Activated B cell treated with CpG ODN at 0.5 μM for 24 hours (primary cell): Measurements from ENCODE around the gene SYT1. TPM values are rescaled to one million over a fixed set of nuclear protein-coding genes. Genes with fewer than 3 reads are reported as not detected.

Experiments used
- ATAC-seq: fragments of 200-7000 bp; cut with Tn5 transposase; one replicate; pipeline ENCODE4 v1.10.0; 2021; ENCODE audit warnings: low read depth, mild to moderate bottlenecking, moderate library complexity
- CTCF ChIA-PET: fragments of 350-600 bp; sonication (Branson Sonifier 250); formaldehyde crosslinking; loops from one replicate; lab custom pipeline; 2021; ENCODE audit warnings: antibody characterized with exemption; lab: Charles Lee
- POLR2A ChIA-PET: fragments of 350-600 bp; sonication (Branson Sonifier 250); formaldehyde crosslinking; loops from one replicate; lab custom pipeline; 2021; ENCODE audit warnings: antibody characterized with exemption; lab: Charles Lee
- DNase-seq: peaks from one replicate; pipeline ENCODE4 v3.0.0; 2022
- H3K27ac Mint-ChIP-seq: one replicate; pipeline ENCODE4 v1.8.0; 2020; ENCODE audit warnings: mixed read lengths
- H3K27me3 Mint-ChIP-seq: one replicate; pipeline ENCODE4 v1.8.0; 2021; ENCODE audit warnings: mixed read lengths
- H3K36me3 Mint-ChIP-seq: one replicate; pipeline ENCODE4 v1.8.0; 2021; ENCODE audit warnings: low read depth, mixed read lengths
- H3K4me1 Mint-ChIP-seq: one replicate; pipeline ENCODE4 v1.8.0; 2021; ENCODE audit warnings: mixed read lengths
- H3K4me3 Mint-ChIP-seq: one replicate; pipeline ENCODE4 v1.8.0; 2020; ENCODE audit warnings: mild to moderate bottlenecking, mixed read lengths
- H3K9me3 Mint-ChIP-seq: one replicate; pipeline ENCODE4 v1.8.0; 2020; ENCODE audit warnings: mixed read lengths
- CTCF ChIP-seq: fragments of 200-600 bp; IDR thresholded peaks from one replicate; pipeline ENCODE4 v1.8.0; 2022; ENCODE audit warnings: antibody characterized with exemption, mild to moderate bottlenecking
- intact Hi-C: fragments of 100-400 bp; cut with micrococcal nuclease; formaldehyde crosslinking; loops from one replicate; pipeline ENCODE4 v1.15.1; 2024
- total RNA-seq: library from RNA; stranded (reverse); gene quantifications from 2 replicates; pipeline ENCODE4 v1.2.3, GENCODE V29; 2022

SYT1 gene
- total RNA-seq, 1 donor from 2014 or later, result 0.49 TPM

- intact Hi-C loops, result no loop called here
- ATAC-seq, result no peak
- no peaks in the 10 kb centered on the region for H3K4me1 Mint-ChIP-seq
Measured at GRCh38 chr12:79233341-79233781, 368.8 kb downstream of the SYT1 start.

GRCh38 chr12:79236920-79237319 lies 372.3 kb downstream of the SYT1 start:
- ATAC-seq, result no peak
- no peak overlapping the region for H3K27ac Mint-ChIP-seq
- TF ChIP-seq CTCF, result no peak
- H3K27me3 Mint-ChIP-seq, result peaks cover 1% of the 10 kb centered on the region
- H3K4me3 Mint-ChIP-seq, result no peak overlapping the region
- POLR2A ChIA-PET, result no interaction called here
- intact Hi-C loops, result no loop called here
- no peaks in the 10 kb centered on the region for H3K36me3 Mint-ChIP-seq
- no peak for DNase-seq
- CTCF ChIA-PET, result no interaction called here
- H3K9me3 Mint-ChIP-seq, result no peaks in the 10 kb centered on the region
- no peaks in the 10 kb centered on the region for H3K4me1 Mint-ChIP-seq

More at GRCh38 chr12:79233341-79233781, 368.8 kb downstream of the SYT1 start:
- Mint-ChIP-seq H3K27me3 (peaks cover 1% of the 10 kb centered on the region), H3K4me3 (no peak overlapping the region), H3K9me3 (no peaks in the 10 kb centered on the region), H3K27ac (no peak overlapping the region), H3K36me3 (no peaks in the 10 kb centered on the region)
- POLR2A ChIA-PET, result no interaction called here
- CTCF ChIA-PET, result no interaction called here
- TF ChIP-seq CTCF, result no peak
- no peak for DNase-seq

GRCh38 chr12:79238246-79238645 lies 373.7 kb downstream of the SYT1 start:
- Mint-ChIP-seq H3K36me3 (no peaks in the 10 kb centered on the region), H3K4me3 (no peak overlapping the region), H3K9me3 (no peaks in the 10 kb centered on the region), H3K27me3 (no peaks in the 10 kb centered on the region), H3K4me1 (no peaks in the 10 kb centered on the region), H3K27ac (no peak overlapping the region)
- intact Hi-C loops, result no loop called here
- DNase-seq (no peak), ATAC-seq (no peak)
- POLR2A ChIA-PET, result no interaction called here
- no peak for TF ChIP-seq CTCF
- CTCF ChIA-PET, result no interaction called here

- ATAC-seq (no peak), DNase-seq (no peak)
- no peaks in the 10 kb centered on the region for H3K27me3 Mint-ChIP-seq
- H3K4me3 Mint-ChIP-seq, result no peak overlapping the region
- no peak overlapping the region for H3K27ac Mint-ChIP-seq
- H3K9me3 Mint-ChIP-seq, result no peaks in the 10 kb centered on the region
- H3K4me1 Mint-ChIP-seq, result no peaks in the 10 kb centered on the region
- no peaks in the 10 kb centered on the region for H3K36me3 Mint-ChIP-seq
- intact Hi-C loops, result no loop called here
- ChIA-PET CTCF (interaction anchor here (0.6 kb wide), 1 partner anchor 103 kb away, joined by 3 read pairs; no protein-coding TSS in a partner anchor), POLR2A (no interaction called here)
- TF ChIP-seq CTCF, result no peak
Measured at GRCh38 chr12:79247494-79247893, 382.9 kb downstream of the SYT1 start.

- no peak overlapping the region for H3K27ac Mint-ChIP-seq
- CTCF ChIA-PET, result no interaction called here
- POLR2A ChIA-PET, result no interaction called here
Measured at GRCh38 chr12:79250186-79250585, 385.6 kb downstream of the SYT1 start.

More at GRCh38 chr12:79250186-79250585, 385.6 kb downstream of the SYT1 start:
- TF ChIP-seq CTCF, result no peak
- no peaks in the 10 kb centered on the region for H3K27me3 Mint-ChIP-seq
- no peaks in the 10 kb centered on the region for H3K4me1 Mint-ChIP-seq
- intact Hi-C loops, result no loop called here
- no peak for DNase-seq
- no peaks in the 10 kb centered on the region for H3K36me3 Mint-ChIP-seq
- H3K9me3 Mint-ChIP-seq, result no peaks in the 10 kb centered on the region
- H3K4me3 Mint-ChIP-seq, result no peak overlapping the region
- no peak for ATAC-seq
